Psoas muscle (tissue), 8 donors: Measurements from ENCODE around the gene ZC3H12A. TPM values are rescaled to one million over a fixed set of nuclear protein-coding genes. Genes with fewer than 3 reads are reported as not detected.

Experiments used
- ATAC-seq, 4 donors: fragments of 200-7000 bp; cut with Tn5 transposase; one replicate each; pipeline ENCODE4 v1.9.1; 2020; ENCODE audit warnings: moderate library complexity in 3 of 4, mild to moderate bottlenecking in 2 of 4
- DNase-seq, 2 donors: peaks; one replicate each; pipeline ENCODE4 v3.0.0-alpha.2; 2020
- H3K27ac ChIP-seq: fragments of 200-600 bp; one replicate; pipeline ENCODE4 v1.8.0; 2022
- H3K27me3 ChIP-seq, 3 donors: fragments of 200-600 bp in 1 of 3; one replicate each; pipeline versions ENCODE4 v1.6.1 to v1.8.0; 2013 to 2022; ENCODE audit warnings: low read length in 2 of 3, mild to moderate bottlenecking in 2 of 3, moderate library complexity in 1 of 3; ENCODE audit not compliant: insufficient read depth in 3 of 3
- H3K36me3 ChIP-seq, 2 donors: fragments of 200-600 bp in 1 of 2; one replicate each; pipeline versions ENCODE4 v1.6.1 to v1.8.0; 2013 to 2022; ENCODE audit warnings: low read depth in 1 of 2, mild to moderate bottlenecking in 1 of 2, moderate library complexity in 1 of 2; ENCODE audit not compliant: insufficient read depth in 1 of 2
- H3K4me1 ChIP-seq: fragments of 200-600 bp; one replicate; pipeline ENCODE4 v1.8.0; 2022
- H3K4me3 ChIP-seq: fragments of 200-600 bp; one replicate; pipeline ENCODE4 v1.8.0; 2022; ENCODE audit warnings: mild to moderate bottlenecking
- H3K9me3 ChIP-seq: fragments of 200-600 bp; one replicate; pipeline ENCODE4 v1.8.0; 2022
- CTCF ChIP-seq: fragments of 200-600 bp; IDR thresholded peaks from one replicate; pipeline ENCODE4 v1.8.0; 2022; ENCODE audit warnings: antibody characterized with exemption
- WGBS, 3 donors: extraction: QIAGEN DNeasy Blood & Tissue Kit; methylation state at CpG; one replicate each; pipeline versions ENCODE4 v1.1.6 to v1.1.7; 2013; 5-methylcytosine and 5-hydroxymethylcytosine counted together
- intact Hi-C, 2 donors: fragments of 100-400 bp; cut with DNase I; formaldehyde crosslinking; loops; one replicate each; pipeline versions ENCODE4 v1.11.0 to v1.14.2; 2022
- polyA plus RNA-seq, 3 donors: library from polyadenylated mRNA; stranded (reverse); fragments of 200-250 nt; gene quantifications; one replicate each; pipeline ENCODE4 v1.2.3, GENCODE V29; 2013
- total RNA-seq, 4 donors: library from RNA; stranded (reverse); fragmentation: NEBNext Ultra II Directional in 2 of 4; extraction: Animal tissue kit (Norgen Biotek cat#: 25700) in 2 of 4; gene quantifications; one replicate each; pipeline versions ENCODE4 v1.2.1 to v1.2.4, GENCODE V29; 2021 to 2023
- donor health status: healthy with polysubstance abuse.
- donor health status: DM: no; HTN: no; CAD: no; lungs with moderate emphysema.
- donor health status: Bipolar disorder and iron deficiency.
- donor health status: healthy.
- donor health status: DM: yes; HTN: yes; CAD: no.
- donor health status: DM: no; HTN: no; CAD: no.
- donor health status: DM: no; HTN: no; CAD: no.
- donor health status: DM: yes; HTN: yes; CAD: no.

The ZC3H12A gene
- total and polyA plus RNA-seq, 7 donors = 1.9 to 30.2 (median 13.5) TPM

- H3K27ac ChIP-seq = peak overlapping the region; percentile 90
- no peaks in the 10 kb centered on the region for H3K27me3 ChIP-seq
- intact Hi-C loops = no loop called here
- peaks cover 3 to 66% of the 10 kb centered on the region in 2 donors for H3K36me3 ChIP-seq
- peak overlapping the region; percentile 72 for H3K4me3 ChIP-seq
- WGBS, 3 donors = 33 to 44% (median 38%) methylated on average over 10 of the region's 10 CpGs
- ATAC-seq (no peak), DNase-seq (peak; percentile 33 to 59)
- peaks cover 65% of the 10 kb centered on the region for H3K4me1 ChIP-seq
- no peaks in the 10 kb centered on the region for H3K9me3 ChIP-seq
- TF ChIP-seq CTCF = no peak
Observed at GRCh38 chr1:37477198-37477931, 3.0 kb downstream of the ZC3H12A start.

GRCh38 chr1:37477946-37478345 is 3.6 kb downstream of the ZC3H12A start:
- TF ChIP-seq CTCF = no peak
- H3K27ac ChIP-seq = peak overlapping the region; percentile 90
- no peaks in the 10 kb centered on the region for H3K9me3 ChIP-seq
- intact Hi-C loops = no loop called here
- H3K27me3 ChIP-seq = no peaks in the 10 kb centered on the region
- 87 to 99% (median 92%) methylated on average over 5 of the region's 5 CpGs for WGBS, 3 donors
- DNase-seq = peak in 1 of 2 donors; percentile 21
- H3K36me3 ChIP-seq = peaks cover 3 to 71% of the 10 kb centered on the region in 2 donors
- ATAC-seq = no peak
- H3K4me1 ChIP-seq = peaks cover 60% of the 10 kb centered on the region
- H3K4me3 ChIP-seq = peak overlapping the region; percentile 72

GRCh38 chr1:37478451-37478881 is 4.1 kb downstream of the ZC3H12A start:
- H3K4me1 ChIP-seq = peaks cover 60% of the 10 kb centered on the region
- H3K36me3 ChIP-seq = peaks cover 8 to 77% of the 10 kb centered on the region in 2 donors
- intact Hi-C loops = no loop called here

GRCh38 chr1:37478890-37479254 is 4.5 kb downstream of the ZC3H12A start:
- Histone ChIP-seq H3K27ac (peak overlapping the region; percentile 90), H3K4me1 (peaks cover 57% of the 10 kb centered on the region), H3K4me3 (peak overlapping the region; percentile 72), H3K9me3 (no peaks in the 10 kb centered on the region), H3K36me3 (peaks cover 9 to 81% of the 10 kb centered on the region in 2 donors), H3K27me3 (no peaks in the 10 kb centered on the region)
- WGBS, 3 donors = 63 to 71% (median 67%) methylated on average over 3 of the region's 3 CpGs
- ATAC-seq (no peak), DNase-seq (peak in 1 of 2 donors; percentile 12)
- intact Hi-C loops = no loop called here
- no peak for TF ChIP-seq CTCF

More at GRCh38 chr1:37478451-37478881, 4.1 kb downstream of the ZC3H12A start:
- ATAC-seq = no peak
- Histone ChIP-seq H3K27ac (peak overlapping the region; percentile 90), H3K27me3 (no peaks in the 10 kb centered on the region), H3K4me3 (peak overlapping the region; percentile 72), H3K9me3 (no peaks in the 10 kb centered on the region)
- TF ChIP-seq CTCF = no peak
- 95 to 96% (median 96%) methylated on average over 8 of the region's 8 CpGs for WGBS, 3 donors
- peak in 1 of 2 donors; percentile 15 for DNase-seq
